KBM-7 (cell line): ENCODE measurements around the gene TMTC1.
"Not testable (repeated sequence)": the region's sequence is repeated elsewhere in the genome, so short reads cannot be mapped to it uniquely, and the experiment has no call there.

Experiments
- DNase-seq: peaks from one replicate; pipeline ENCODE4 v3.0.0-alpha.2; 2015
- in situ Hi-C: fragments of 300-500 bp; cut with MboI; formaldehyde crosslinking; loops from 2 replicates; pipeline ENCODE4 v1.14.3; 2020; ENCODE audit warnings: low sequenced_read_pairs, low pct_unique_long_range_greater_than_20kb, mixed read lengths

TMTC1 gene

GRCh38 chr12:29640589-29641345 lies 143.0 kb downstream of the TMTC1 start:
- in situ Hi-C loops: no loop called here
- DNase-seq: no peak

GRCh38 chr12:29639893-29640495 lies 143.7 kb downstream of the TMTC1 start:
- DNase-seq: no peak
- in situ Hi-C loops: no loop called here

- no peak for DNase-seq
- in situ Hi-C loops: no loop called here
Observed at GRCh38 chr12:29638528-29638927, 145.2 kb downstream of the TMTC1 start.

- in situ Hi-C loops: no loop called here
- DNase-seq: no peak
Observed at GRCh38 chr12:29634057-29634456, 149.7 kb downstream of the TMTC1 start.

- in situ Hi-C loops, DNase-seq: not testable (repeated sequence)
Observed at GRCh38 chr12:29630164-29630563, 153.6 kb downstream of the TMTC1 start.

GRCh38 chr12:29627221-29627620 lies 156.5 kb downstream of the TMTC1 start:
- in situ Hi-C loops: no loop called here
- DNase-seq: no peak

- no peak for DNase-seq
- in situ Hi-C loops: no loop called here
Observed at GRCh38 chr12:29625359-29625953, 158.3 kb downstream of the TMTC1 start.

- DNase-seq: no peak
- in situ Hi-C loops: no loop called here
Observed at GRCh38 chr12:29622251-29622650, 161.5 kb downstream of the TMTC1 start.

GRCh38 chr12:29620030-29620429 lies 163.7 kb downstream of the TMTC1 start:
- DNase-seq: no peak
- in situ Hi-C loops: no loop called here

GRCh38 chr12:29617407-29617803 lies 166.3 kb downstream of the TMTC1 start:
- in situ Hi-C loops: no loop called here
- no peak for DNase-seq

GRCh38 chr12:29616664-29617406 lies 166.9 kb downstream of the TMTC1 start:
- in situ Hi-C loops: no loop called here
- DNase-seq: no peak

GRCh38 chr12:29614694-29615325 lies 168.9 kb downstream of the TMTC1 start:
- in situ Hi-C loops: no loop called here

GRCh38 chr12:29612912-29613311 lies 170.8 kb downstream of the TMTC1 start:
- in situ Hi-C loops: no loop called here
- DNase-seq: no peak

More at GRCh38 chr12:29614694-29615325, 168.9 kb downstream of the TMTC1 start:
- no peak for DNase-seq

- DNase-seq: no peak
- in situ Hi-C loops: no loop called here
Observed at GRCh38 chr12:29611906-29612305, 171.8 kb downstream of the TMTC1 start.

GRCh38 chr12:29610473-29611170 lies 173.1 kb downstream of the TMTC1 start:
- no peak for DNase-seq
- in situ Hi-C loops: no loop called here

GRCh38 chr12:29609431-29610215 lies 174.1 kb downstream of the TMTC1 start:
- no peak for DNase-seq
- in situ Hi-C loops: no loop called here

GRCh38 chr12:29608581-29608980 lies 175.2 kb downstream of the TMTC1 start:
- in situ Hi-C loops: no loop called here
- no peak for DNase-seq

GRCh38 chr12:29599381-29599780 lies 184.4 kb downstream of the TMTC1 start:
- no peak for DNase-seq
- in situ Hi-C loops: no loop called here
